HUDEP-2 (cell line): Measurements from ENCODE around the gene CHD1.

Source experiments
- DNase-seq, 76 experiments: peaks; one replicate each; lab custom pipeline; 2025; ENCODE audit not compliant: unreplicated experiment in 76 of 76; lab: John Stamatoyannopoulos, UW

Gene CHD1

GRCh38 chr5:98825582-98826375, 103.0 kb downstream of the CHD1 start:
- DNase-seq, result no peak

- DNase-seq, result peak in 52 of 76 experiments; percentile 3 to 57 (median 25)
Measured at GRCh38 chr5:98816582-98817222, 112.1 kb downstream of the CHD1 start.

GRCh38 chr5:98813755-98814154, 115.1 kb downstream of the CHD1 start:
- no peak for DNase-seq

GRCh38 chr5:98810206-98810605, 118.6 kb downstream of the CHD1 start:
- peak in 2 of 76 experiments; percentile 3 to 17 for DNase-seq

- no peak for DNase-seq
Measured at GRCh38 chr5:98807806-98808205, 121.0 kb downstream of the CHD1 start.

- no peak for DNase-seq
Measured at GRCh38 chr5:98805070-98805469, 123.7 kb downstream of the CHD1 start.

GRCh38 chr5:98804066-98804465, 124.7 kb downstream of the CHD1 start:
- DNase-seq, result no peak
